Brain microvascular endothelial cell (primary cell): Measurements from ENCODE around the gene BTBD3.

ENCODE experiments used
- DNase-seq: peaks from one replicate; pipeline ENCODE4 v3.0.0-alpha.2; 2020
- H3K27ac ChIP-seq: fragments of 250-450 bp; sonication (Bioruptor Pico); 2 replicates; pipeline ENCODE4 v1.5.1; 2020; ENCODE audit warnings: mild to moderate bottlenecking, moderate library complexity
- H3K27me3 ChIP-seq: fragments of 250-450 bp; sonication (Bioruptor Pico); replicated peaks from 2 replicates; pipeline ENCODE4 v1.5.1; 2020; ENCODE audit warnings: mild to moderate bottlenecking
- H3K36me3 ChIP-seq: fragments of 250-450 bp; sonication (Bioruptor Pico); replicated peaks from 2 replicates; pipeline ENCODE4 v1.5.1; 2020; ENCODE audit warnings: mild to moderate bottlenecking
- H3K4me3 ChIP-seq: 2 replicates; pipeline ENCODE4 v1.5.1; 2011; ENCODE audit warnings: low read depth, mild to moderate bottlenecking, control low read depth, low read length, moderate library complexity
- in situ Hi-C: cut with HindIII; loops from 2 replicates; pipeline ENCODE4 v1.10.0; 2017; ENCODE audit warnings: low sequenced_read_pairs, low pct_ligation_motif_present
- TF ChIP-seq, protein P1 (sequence below): IDR thresholded peaks from 2 replicates; pipeline ENCODE4 v1.5.1; 2011; ENCODE audit warnings: low read depth, mild to moderate bottlenecking, moderate library complexity, low read length, control low read depth, inconsistent platforms; ENCODE audit errors: missing control alignments

The BTBD3 gene

DNA sequence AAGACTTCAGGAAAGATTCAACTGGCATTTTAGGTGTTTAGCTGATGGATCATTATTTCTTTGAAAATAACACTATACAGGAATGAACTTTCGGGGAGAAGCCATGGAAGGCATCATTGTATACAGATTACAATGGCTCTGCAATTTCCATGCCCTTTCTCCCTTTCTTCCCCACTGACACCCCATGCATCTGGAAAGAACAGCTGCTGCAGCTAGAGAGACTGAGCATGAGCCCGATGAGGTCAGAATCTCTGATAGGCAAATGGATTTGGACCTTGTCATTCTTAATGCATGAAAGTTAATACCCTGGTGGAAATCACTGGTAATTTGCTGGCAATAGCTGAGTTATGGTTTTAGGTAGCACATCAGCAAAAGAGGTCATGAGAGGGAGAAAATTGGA is 54.8 kb downstream of the BTBD3 start:
- no peaks in the 10 kb centered on the region for H3K27me3 ChIP-seq
- TF ChIP-seq, protein P1, sequence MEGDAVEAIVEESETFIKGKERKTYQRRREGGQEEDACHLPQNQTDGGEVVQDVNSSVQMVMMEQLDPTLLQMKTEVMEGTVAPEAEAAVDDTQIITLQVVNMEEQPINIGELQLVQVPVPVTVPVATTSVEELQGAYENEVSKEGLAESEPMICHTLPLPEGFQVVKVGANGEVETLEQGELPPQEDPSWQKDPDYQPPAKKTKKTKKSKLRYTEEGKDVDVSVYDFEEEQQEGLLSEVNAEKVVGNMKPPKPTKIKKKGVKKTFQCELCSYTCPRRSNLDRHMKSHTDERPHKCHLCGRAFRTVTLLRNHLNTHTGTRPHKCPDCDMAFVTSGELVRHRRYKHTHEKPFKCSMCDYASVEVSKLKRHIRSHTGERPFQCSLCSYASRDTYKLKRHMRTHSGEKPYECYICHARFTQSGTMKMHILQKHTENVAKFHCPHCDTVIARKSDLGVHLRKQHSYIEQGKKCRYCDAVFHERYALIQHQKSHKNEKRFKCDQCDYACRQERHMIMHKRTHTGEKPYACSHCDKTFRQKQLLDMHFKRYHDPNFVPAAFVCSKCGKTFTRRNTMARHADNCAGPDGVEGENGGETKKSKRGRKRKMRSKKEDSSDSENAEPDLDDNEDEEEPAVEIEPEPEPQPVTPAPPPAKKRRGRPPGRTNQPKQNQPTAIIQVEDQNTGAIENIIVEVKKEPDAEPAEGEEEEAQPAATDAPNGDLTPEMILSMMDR: no peak
- H3K4me3 ChIP-seq: no peak overlapping the region
- in situ Hi-C loops: no loop called here
- H3K36me3 ChIP-seq: no peaks in the 10 kb centered on the region
- no peak overlapping the region for H3K27ac ChIP-seq
- no peak for DNase-seq
